IPS-20b (cell line): ENCODE data around the gene TMEM165.
A peak's percentile ranks its signal among the peaks of the same experiment; 100 is the strongest.

Experiments
- H3K27ac ChIP-seq: one replicate; pipeline ENCODE4 v1.5.1; 2013; ENCODE audit warnings: low read length
- H3K27me3 ChIP-seq: 2 replicates; pipeline ENCODE4 v1.6.1; 2013; ENCODE audit warnings: mild to moderate bottlenecking, low read length, inconsistent platforms; ENCODE audit not compliant: insufficient read depth
- H3K36me3 ChIP-seq: 2 replicates; pipeline ENCODE4 v1.6.1; 2013; ENCODE audit warnings: low read depth, mild to moderate bottlenecking, inconsistent platforms, low read length, moderate library complexity; ENCODE audit not compliant: insufficient read depth
- H3K4me1 ChIP-seq: 2 replicates; pipeline ENCODE4 v1.6.1; 2013; ENCODE audit warnings: mild to moderate bottlenecking, control low read depth, inconsistent platforms, low read length, moderate library complexity; ENCODE audit not compliant: insufficient read depth
- H3K4me3 ChIP-seq: 2 replicates; pipeline ENCODE4 v1.5.1; 2013; ENCODE audit warnings: mild to moderate bottlenecking, low read length, inconsistent platforms
- H3K9ac ChIP-seq: 2 replicates; pipeline ENCODE4 v1.6.1; 2013; ENCODE audit warnings: low read depth, mild to moderate bottlenecking, inconsistent platforms, low read length, moderate library complexity
- H3K9me3 ChIP-seq: 2 replicates; pipeline ENCODE4 v1.6.1; 2013; ENCODE audit warnings: mild to moderate bottlenecking, low read depth, low read length, inconsistent platforms; ENCODE audit not compliant: insufficient read depth

The TMEM165 gene

DNA sequence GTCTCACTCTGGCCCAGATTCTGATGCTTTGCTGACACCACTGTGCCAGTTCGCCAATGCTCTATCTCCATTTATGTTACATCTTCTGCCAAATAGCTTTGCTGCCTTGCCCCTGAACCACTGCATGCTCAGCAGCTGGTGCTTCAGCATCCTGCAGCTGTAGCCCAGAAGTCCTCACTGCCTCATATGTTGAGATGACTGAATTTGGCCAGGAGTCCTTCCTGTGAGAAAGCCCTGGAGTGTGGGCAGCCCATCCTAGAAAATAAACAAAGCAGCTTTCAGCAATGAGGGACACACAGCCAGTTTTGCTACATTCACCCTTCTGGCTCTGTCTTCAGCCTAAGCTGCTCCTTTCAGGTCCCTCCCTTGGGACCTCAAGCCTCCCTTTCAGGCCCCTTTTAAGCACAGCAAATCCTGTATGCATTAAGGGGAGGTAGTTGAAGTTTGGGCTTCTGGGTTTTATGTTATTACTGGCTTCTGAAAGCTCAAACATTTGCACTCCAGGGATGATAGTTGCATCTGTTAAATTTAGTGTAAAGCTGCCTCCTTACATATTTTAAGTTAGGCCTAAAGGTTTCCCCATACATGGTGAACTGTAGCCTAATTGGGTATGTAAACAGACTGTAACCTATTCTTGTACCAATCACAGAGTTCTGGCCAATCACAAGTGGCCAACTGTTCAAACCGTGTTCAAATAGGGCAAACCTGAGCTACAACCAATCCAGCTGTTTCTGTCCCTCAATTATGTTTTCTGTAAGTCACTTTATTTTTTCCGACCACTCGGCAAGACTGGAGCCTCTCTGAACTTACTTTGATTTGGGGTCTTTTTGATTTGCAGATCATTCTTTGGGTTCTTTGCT, 2.1 kb upstream of the TMEM165 start:
- Histone ChIP-seq H3K27me3 (no peaks in the 10 kb centered on the region), H3K9ac (no peak overlapping the region), H3K4me3 (no peak overlapping the region), H3K4me1 (peaks cover 12% of the 10 kb centered on the region; the same call in 1 of the 2 replicates), H3K36me3 (peaks cover 8% of the 10 kb centered on the region; the same call in 1 of the 2 replicates), H3K9me3 (no peaks in the 10 kb centered on the region), H3K27ac (no peak overlapping the region)

DNA sequence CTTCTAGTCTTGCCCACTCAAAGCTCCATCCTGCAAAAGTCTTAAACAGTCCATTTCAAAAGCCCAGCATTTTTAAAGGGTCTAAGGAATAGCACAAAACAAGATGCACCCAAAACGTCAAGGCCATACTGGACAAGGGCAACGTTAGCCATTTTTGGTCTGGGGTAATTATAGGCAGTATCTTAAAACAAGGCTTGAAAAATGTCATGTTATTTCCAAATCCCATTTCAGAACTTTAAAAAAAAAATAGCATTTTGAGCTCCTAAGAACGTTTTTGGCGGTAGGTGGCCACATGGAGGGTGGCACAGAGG, 584 bp upstream of the TMEM165 start:
- Histone ChIP-seq H3K4me3 (peak overlapping the region; percentile 99), H3K9ac (peak overlapping the region; percentile 93; the same call in 1 of the 2 replicates), H3K4me1 (peaks cover 16% of the 10 kb centered on the region; the same call in 1 of the 2 replicates), H3K27me3 (no peaks in the 10 kb centered on the region), H3K9me3 (no peaks in the 10 kb centered on the region), H3K27ac (no peak overlapping the region), H3K36me3 (peaks cover 17% of the 10 kb centered on the region; the same call in 1 of the 2 replicates)

DNA sequence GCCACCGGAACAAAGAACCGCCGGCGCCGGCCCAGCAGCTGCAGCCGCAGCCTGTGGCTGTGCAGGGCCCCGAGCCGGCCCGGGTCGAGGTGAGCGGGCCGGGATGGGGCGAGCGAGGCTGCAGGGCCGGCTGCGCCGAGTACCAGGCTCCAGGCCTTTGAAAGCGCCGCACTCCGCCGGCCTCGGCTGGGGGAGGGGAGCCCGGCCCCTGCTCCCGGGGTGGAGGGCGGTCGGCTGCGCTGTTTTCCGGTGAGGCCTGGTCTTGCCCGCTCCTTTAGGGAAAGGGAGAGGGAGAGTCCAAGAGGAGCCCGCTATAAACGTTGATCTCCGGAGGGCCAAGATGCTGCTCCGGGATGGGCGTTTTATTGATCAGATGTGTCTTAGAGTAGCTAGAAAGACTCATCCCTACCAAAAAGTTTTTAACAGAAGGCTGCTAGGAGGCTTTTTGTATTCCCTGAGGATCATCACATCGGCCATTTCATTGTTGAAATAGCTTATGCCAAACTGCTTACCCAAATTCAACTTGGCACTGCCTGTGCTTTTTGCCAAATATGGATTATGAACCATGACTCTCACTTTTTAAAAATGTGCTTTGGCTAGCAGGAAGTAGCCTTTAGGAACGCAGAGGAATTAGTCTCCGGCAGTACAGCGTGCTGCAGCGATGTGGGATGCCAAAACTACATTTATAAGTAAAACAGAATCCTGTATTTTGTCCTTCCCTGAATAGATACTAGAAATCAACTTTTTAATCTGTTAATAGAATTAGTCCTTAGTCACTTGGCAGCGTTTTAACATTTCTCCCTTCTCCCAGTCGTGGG, 760 bp downstream of the TMEM165 start:
- Histone ChIP-seq H3K9me3 (no peaks in the 10 kb centered on the region), H3K9ac (peak overlapping the region; percentile 93), H3K27ac (peak overlapping the region; percentile 51), H3K4me1 (peaks cover 16% of the 10 kb centered on the region; the same call in 1 of the 2 replicates), H3K36me3 (peaks cover 29% of the 10 kb centered on the region), H3K27me3 (no peaks in the 10 kb centered on the region), H3K4me3 (peak overlapping the region; percentile 99)

DNA sequence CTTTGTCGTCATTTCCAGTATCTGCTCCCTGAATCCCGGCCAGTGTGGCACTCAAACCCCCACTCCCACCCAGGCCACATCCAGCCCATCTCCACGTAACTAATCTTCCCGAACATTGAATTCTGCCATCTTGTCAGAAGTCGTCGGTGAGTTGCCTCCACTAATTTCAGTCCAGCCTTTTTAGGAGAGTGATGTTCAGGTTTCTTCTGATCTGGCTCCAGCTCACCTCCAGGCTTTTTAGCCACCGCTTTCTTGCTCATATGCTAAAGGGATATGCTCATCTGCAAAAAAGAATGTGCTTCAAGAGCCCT, 1.3 kb downstream of the TMEM165 start:
- Histone ChIP-seq H3K36me3 (peaks cover 29% of the 10 kb centered on the region), H3K9me3 (no peaks in the 10 kb centered on the region), H3K9ac (peak overlapping the region; percentile 93), H3K4me1 (peaks cover 16% of the 10 kb centered on the region; the same call in 1 of the 2 replicates), H3K27me3 (no peaks in the 10 kb centered on the region), H3K4me3 (peak overlapping the region; percentile 99), H3K27ac (no peak overlapping the region)

DNA sequence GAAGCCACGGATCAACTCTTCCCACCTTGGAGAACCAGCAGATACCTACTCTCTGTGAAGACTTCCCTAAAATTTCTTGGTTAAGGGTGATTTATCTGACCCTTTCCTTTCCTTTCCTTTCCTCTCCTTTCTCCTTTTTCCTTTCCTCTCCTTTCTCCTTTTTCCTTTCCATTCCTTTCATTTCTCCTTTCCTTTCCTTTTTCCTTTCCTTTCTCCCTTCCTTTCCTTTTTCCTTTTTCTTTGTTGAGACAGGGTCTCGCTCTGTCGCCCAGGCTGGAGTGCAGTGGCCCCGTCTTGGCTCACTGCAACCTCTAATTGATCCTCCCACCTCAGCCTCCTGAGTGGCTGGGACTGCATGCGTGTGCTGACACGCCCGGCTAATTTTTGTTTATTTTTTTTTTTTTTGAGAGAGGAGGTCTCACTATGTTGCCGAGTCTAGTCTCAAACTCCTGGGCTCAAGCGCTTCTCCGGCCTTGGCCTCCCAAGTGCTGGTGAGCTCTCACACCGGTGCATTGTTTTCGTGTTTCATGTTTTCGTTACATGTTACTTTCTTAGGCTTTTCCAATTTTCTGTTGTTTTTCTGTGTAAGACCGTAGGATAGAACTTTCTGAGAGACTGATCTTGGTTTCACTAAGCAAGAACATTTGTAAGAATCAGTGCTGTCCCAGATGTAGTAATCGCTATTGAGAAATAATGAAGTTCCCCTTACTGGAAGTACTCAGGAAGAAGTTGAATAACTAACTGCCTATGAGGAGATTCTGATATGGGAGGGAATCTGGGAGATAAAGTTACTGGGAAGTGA, 2.0 kb downstream of the TMEM165 start:
- H3K36me3 ChIP-seq, result peaks cover 29% of the 10 kb centered on the region
- H3K4me3 ChIP-seq, result peak overlapping the region; percentile 99
- H3K9ac ChIP-seq, result peak overlapping the region; percentile 93
- no peaks in the 10 kb centered on the region for H3K9me3 ChIP-seq
- H3K27me3 ChIP-seq, result no peaks in the 10 kb centered on the region
- peaks cover 16% of the 10 kb centered on the region; the same call in 1 of the 2 replicates for H3K4me1 ChIP-seq
- no peak overlapping the region for H3K27ac ChIP-seq

DNA sequence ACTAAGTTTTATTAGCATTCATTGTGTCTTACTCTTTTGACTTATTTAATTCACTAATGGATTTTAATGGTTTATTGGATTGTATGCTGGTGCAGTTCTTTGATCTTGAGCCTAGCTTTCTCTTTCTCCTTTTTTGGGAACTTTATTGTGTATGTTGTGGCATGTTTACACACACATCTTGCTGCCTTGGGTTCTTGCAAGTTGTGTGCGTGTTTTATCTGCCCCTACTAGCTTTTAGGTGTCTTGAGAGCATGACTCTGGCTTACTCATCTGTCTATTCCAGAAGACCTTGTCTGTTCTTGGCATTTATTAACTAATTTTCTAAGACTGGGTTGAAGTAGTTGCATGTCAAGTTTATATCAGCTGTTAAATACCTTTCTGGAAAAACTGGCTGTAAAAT, 2.7 kb downstream of the TMEM165 start:
- peak overlapping the region; percentile 99 for H3K4me3 ChIP-seq
- H3K4me1 ChIP-seq, result peaks cover 16% of the 10 kb centered on the region; the same call in 1 of the 2 replicates
- no peaks in the 10 kb centered on the region for H3K27me3 ChIP-seq
- H3K9me3 ChIP-seq, result no peaks in the 10 kb centered on the region
- peaks cover 34% of the 10 kb centered on the region for H3K36me3 ChIP-seq
- peak overlapping the region; percentile 93; the same call in 1 of the 2 replicates for H3K9ac ChIP-seq
- H3K27ac ChIP-seq, result no peak overlapping the region

DNA sequence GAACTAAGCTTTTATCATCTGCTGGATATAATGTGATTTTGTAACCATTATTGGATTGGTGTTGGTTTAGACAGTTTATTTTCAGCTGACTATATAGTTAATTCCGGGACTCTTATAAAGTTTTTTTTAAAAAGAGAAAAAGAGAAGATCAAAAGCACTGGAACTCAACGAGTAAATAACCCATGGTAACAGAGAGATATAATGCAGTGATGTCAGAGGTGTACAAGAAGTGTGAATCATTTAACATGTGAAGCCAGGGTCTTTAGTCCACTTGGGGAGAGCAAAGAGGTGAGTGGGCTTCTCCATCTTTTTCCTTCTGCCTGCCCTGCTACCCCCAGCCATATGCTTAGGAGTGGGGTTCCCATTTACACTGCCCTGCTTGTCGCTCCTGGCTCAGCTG, 3.2 kb downstream of the TMEM165 start:
- no peaks in the 10 kb centered on the region for H3K9me3 ChIP-seq
- H3K27me3 ChIP-seq, result no peaks in the 10 kb centered on the region
- H3K36me3 ChIP-seq, result peaks cover 39% of the 10 kb centered on the region
- peak overlapping the region; percentile 99; the same call in 1 of the 2 replicates for H3K4me3 ChIP-seq
- H3K4me1 ChIP-seq, result peaks cover 16% of the 10 kb centered on the region; the same call in 1 of the 2 replicates
- H3K9ac ChIP-seq, result no peak overlapping the region
- no peak overlapping the region for H3K27ac ChIP-seq

DNA sequence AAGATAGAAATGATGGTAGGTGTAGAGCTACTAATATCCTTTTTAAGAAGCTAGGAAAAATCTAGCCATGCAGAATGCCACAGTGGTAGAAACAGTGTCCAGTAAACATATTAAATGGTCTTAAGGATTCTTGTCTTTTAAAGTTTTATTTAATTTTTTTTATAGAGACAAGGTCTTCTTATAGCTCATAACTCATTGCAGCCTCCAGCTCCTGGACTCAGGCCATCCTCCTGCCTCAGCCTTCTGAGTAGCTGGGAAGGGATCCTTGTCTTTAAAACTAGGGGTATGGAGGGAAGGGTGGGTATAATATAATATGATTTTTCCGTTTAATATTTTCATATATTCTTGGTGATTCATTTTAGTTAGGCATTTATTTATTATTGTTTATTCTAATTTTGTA, 3.8 kb downstream of the TMEM165 start:
- peaks cover 16% of the 10 kb centered on the region; the same call in 1 of the 2 replicates for H3K4me1 ChIP-seq
- H3K36me3 ChIP-seq, result peaks cover 46% of the 10 kb centered on the region

DNA sequence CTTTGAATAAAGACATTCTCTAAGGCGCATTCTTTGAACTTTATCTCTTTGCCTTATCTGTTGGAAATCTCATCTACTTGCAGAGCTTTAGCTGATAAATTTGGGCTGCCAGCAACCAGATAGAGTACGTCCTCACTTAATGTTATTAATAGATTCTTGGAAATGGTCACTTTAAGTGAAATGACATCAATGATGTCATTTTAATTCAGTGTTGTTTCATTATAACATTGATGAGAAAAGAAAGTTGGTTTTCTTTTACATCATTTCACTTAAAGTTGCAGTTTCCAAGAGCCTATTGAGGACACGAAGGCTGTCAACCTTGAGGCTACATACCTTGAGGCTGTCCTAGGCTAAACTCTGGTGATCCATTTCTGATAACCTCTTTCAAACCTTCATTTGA, 9.3 kb downstream of the TMEM165 start:
- Histone ChIP-seq H3K4me3 (no peak overlapping the region), H3K27ac (no peak overlapping the region), H3K27me3 (no peaks in the 10 kb centered on the region), H3K9me3 (no peaks in the 10 kb centered on the region), H3K9ac (no peak overlapping the region), H3K4me1 (peaks cover 3% of the 10 kb centered on the region; the same call in 1 of the 2 replicates), H3K36me3 (peaks cover 68% of the 10 kb centered on the region)

More for the DNA sequence above, 3.8 kb downstream of the TMEM165 start:
- Histone ChIP-seq H3K27me3 (no peaks in the 10 kb centered on the region), H3K9ac (no peak overlapping the region), H3K9me3 (no peaks in the 10 kb centered on the region), H3K27ac (no peak overlapping the region), H3K4me3 (peak overlapping the region; percentile 99; the same call in 1 of the 2 replicates)

DNA sequence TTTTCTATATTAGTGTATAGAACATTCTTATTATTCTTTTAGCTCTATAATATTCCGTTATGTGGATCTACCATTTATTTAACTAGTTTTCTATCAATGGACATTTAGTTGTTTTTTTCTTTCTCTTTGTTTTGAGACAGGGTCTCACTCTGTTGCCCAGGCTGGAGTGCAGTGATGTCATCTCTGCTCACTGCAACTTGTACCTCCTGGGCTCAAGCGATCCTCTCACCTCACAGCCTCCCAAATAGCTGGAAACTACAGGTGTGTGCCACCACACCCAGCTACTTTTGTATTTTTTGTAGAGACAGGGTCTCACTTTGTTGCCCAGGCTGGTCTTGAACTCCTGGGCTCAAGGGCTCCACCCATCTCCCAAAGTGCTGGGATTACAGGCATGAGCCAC, 10.8 kb downstream of the TMEM165 start:
- Histone ChIP-seq H3K27me3 (no peaks in the 10 kb centered on the region), H3K9ac (no peak overlapping the region), H3K36me3 (peaks cover 67% of the 10 kb centered on the region), H3K27ac (no peak overlapping the region), H3K9me3 (no peaks in the 10 kb centered on the region), H3K4me3 (no peak overlapping the region), H3K4me1 (peaks cover 3% of the 10 kb centered on the region; the same call in 1 of the 2 replicates)

DNA sequence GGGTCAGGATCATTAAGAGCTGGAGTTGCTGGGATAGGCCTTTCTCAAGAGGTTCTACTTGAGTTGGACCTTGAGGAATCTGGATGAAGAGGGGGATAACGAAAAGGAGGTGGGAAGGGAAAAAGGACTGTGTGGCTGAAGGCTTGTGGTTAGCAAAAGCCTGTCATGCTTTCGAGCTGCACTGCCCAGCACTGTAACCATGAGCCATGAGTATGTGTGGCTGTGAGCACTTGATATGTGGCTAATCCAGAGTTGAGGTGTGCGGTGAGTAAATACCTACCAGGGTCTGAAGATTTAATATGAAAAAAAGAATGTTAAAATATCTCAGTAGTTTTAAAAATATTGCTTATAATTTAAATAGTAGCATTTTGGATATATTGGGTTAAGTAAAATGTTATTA, 11.4 kb downstream of the TMEM165 start:
- H3K9ac ChIP-seq, result no peak overlapping the region
- peaks cover 72% of the 10 kb centered on the region for H3K36me3 ChIP-seq
- H3K9me3 ChIP-seq, result no peaks in the 10 kb centered on the region
- no peak overlapping the region for H3K27ac ChIP-seq
- no peaks in the 10 kb centered on the region for H3K27me3 ChIP-seq
- no peak overlapping the region for H3K4me3 ChIP-seq
- peaks cover 3% of the 10 kb centered on the region; the same call in 1 of the 2 replicates for H3K4me1 ChIP-seq
